GM18909 (cell line): Measurements from ENCODE around the gene CCDC198.

ENCODE experiments used
- ATAC-seq: cut with Tn5 transposase; IDR thresholded peaks from one replicate; pipeline ENCODE4 v1.9.1; 2021; ENCODE audit warnings: mild to moderate bottlenecking; ENCODE audit not compliant: unreplicated experiment, poor library complexity

Gene CCDC198, protein sequence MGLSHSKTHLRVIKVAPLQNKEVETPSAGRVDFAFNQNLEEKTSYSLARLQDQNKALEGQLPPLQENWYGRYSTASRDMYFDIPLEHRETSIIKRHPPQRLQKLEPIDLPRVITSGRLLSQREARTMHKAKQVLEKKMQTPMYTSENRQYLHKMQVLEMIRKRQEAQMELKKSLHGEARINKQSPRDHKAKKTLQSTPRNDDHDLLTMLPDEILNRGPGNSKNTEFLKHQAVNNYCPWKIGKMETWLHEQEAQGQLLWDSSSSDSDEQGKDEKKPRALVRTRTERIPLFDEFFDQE

DNA sequence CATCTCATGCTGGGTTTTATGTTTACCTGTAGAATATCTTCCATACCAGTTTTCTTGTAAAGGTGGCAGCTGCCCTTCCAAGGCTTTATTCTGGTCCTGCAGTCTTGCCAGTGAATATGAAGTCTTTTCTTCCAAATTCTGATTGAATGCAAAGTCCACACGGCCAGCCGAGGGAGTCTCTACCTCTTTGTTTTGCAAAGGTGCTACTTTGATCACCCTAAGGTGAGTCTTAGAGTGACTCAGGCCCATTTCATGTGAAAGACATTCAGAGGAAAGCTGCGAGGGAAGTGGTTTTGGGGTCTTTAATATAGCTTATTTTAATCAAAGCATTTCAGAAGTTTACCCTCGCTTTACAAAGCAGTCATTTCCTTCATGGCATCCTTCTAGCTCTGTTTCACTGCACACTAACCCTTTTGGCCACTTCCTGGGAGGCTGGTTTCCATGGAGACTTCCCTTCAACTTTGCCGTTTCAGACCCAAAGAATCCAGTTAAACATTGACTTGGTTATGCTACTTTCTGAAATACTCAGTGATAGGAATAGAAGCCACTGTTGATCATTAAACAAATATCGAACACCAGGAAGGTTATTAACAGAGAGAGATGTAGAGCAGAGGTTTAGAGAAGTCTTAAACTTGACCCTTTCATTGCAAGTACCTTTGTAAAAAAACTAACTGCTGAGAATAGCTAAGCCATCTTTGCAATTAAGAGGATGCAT lies at the start of gene CCDC198:
CCDC198 (minus strand) TSS at position 391 of the 715 bp plus-strand sequence; CDS start at position 249, 142 bp downstream.
- peak; percentile 86 for ATAC-seq

DNA sequence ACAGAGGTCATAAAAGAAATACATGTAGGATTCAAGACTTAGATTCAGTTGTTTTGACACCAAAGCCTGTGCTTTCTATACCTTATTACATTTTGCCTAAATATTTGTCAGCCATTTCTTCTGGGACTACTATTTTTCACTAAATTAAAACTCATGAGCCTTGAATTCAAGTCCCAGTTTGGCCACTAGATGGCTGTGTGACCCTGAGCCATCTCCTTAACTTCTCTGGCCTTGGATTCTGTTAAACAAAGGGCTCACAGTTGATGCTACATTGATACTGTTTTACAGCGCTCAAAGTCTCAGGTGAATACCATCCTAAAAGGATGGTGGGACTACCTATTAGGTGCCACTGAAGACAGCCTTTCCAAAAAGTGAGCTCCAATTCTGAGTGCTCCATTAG lies 39.6 kb upstream of the CCDC198 start:
- ATAC-seq = peak; percentile 66

DNA sequence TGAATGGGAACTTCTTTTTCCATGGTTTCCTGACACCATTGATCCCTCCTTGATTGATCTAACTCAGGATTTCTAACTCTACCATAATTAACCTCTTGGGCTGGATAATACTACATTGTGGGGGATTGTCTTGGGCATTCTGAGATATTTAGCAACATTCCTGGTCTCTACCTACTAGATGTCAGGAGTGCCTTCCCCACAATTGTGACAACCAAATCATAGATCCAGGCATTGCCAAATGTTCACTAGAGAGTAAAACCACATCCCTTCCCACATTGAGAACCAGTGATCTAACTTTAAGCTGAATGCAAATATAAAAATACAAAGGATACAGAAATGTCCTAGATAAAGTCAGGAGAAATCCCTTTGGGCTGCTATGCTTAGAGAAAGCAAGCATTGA lies 36.9 kb upstream of the CCDC198 start:
- no peak for ATAC-seq

DNA sequence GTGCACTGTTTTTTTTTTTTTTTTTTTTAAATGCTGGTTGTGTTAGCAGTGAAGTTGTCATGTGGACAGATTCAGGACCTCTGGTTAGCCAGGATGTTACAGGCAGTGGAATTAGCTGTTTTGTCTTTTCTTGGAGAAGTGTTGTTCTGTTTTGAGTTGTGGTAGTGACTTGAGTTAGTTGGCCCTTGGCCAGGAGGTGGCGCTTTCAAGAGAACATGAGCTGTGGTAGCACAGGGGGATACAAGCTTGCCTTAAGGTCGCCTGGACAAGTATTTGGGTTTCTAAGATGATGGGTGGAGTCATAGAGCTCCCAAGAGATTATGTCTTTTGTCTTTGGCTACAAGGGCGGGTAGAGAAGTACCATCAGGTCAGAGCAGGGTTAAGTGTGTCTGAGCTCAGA lies 33.3 kb upstream of the CCDC198 start:
- no peak for ATAC-seq

DNA sequence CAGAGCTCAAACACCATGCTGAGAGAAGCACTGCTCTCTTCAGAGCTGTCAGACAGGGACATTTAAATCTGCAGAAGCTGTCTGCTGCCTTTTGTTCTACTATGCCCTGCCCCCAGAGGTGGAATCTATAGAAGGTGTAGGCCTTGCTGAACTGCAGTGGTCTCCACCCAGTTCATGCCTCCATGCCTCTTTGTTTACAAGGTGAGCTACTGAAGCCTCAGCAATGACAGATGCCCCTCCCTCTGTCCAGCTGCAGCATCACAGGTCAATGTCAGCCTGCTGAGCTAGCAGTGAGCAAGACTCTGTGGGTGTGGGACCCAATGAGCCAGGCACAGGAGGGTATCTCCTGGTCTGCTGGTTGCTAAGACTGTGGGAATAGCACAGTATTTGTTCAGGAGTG lies 25.4 kb upstream of the CCDC198 start:
- no peak for ATAC-seq

DNA sequence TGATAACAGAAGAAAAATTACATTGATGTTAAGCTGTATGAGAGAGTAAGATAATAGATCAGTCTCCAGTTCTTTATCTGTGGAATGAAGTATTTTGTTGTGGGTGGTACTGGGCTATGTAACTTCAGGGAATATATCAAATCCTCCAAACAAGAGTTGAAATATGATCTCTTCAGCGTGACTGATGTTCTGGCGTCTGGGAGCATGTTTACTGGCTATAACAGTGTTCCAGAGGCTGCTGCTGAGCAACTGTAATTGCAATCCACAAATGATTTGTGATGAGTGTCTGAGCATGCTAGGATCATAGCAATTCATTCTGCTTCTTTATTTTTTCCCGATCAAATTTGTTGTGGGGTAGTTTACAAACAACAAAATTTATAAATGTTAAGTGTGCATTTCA lies 18.6 kb upstream of the CCDC198 start:
- ATAC-seq = no peak

DNA sequence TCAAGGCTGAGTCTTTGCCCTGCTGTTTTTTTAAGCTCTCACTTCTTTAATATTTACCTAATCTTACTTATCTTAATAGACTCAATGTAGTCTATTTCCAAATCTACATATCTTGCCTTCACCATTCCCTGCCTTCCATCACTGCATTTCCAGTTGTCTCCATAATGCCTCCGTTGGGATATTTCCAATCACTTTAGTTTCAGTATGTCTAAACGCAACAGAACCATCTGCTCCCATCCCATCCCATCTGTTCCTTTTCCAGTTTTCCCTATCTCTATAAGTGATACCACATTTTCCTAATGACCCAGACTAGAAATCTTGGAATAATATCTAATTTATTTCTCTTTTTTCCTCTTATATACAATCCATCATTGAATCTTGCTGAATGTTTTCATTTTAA lies 15.1 kb upstream of the CCDC198 start:
- ATAC-seq = no peak

DNA sequence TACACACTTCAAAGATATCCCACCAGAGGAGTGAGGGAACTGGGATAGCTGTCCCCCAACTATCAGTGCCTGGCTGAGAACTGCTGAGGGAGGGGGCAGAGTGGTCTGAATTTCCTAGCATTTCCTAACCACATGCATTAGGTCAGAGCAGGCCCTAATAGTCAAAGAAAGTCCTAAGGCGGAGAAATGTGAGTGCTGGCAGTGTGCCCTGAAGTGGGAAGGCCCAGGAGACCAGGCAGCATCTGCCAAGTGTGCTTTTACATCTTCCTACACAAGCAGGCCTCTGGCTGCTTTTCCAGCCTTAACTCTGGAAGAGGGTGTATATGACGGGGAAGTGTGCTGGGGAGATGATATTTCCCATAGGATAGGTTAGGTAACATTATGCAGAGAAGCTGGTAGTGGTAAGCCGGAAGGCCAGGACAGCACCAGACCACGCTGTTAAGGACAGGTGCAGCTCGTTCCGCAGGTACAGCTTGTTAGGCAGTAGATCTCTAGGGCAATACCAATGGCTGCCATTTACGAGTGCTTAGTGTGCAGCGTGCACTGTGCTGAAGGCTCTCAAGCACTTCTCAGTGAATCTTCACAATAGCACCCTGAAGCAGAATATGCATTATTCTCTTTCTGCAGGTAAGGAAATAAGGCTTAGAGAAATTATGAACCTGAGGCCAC lies 9.1 kb upstream of the CCDC198 start:
- ATAC-seq = no peak

DNA sequence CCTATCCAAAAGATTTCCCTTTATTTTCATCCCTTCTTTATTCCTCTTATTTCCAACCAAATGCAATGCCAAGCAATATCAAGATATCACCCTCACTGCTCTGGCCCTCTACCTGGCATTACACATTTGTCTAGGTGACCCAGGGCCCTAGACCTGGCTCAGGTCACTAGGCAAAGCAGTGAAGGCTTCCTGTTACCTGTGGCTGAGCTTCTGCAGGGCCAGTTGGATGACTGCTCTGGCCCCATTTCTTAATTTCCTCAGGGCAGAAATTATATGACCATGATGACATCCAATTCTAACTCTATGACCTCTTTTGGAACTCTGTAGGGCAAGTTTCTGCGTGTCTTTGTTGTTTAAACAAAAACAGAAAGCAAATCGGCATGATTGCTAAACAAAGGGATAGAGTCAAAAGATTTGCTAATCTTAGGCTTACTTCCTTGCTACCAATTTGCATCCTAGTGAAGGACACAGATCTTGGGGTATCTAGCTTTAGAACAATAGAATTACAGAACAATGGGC lies 7.4 kb upstream of the CCDC198 start:
- no peak for ATAC-seq

DNA sequence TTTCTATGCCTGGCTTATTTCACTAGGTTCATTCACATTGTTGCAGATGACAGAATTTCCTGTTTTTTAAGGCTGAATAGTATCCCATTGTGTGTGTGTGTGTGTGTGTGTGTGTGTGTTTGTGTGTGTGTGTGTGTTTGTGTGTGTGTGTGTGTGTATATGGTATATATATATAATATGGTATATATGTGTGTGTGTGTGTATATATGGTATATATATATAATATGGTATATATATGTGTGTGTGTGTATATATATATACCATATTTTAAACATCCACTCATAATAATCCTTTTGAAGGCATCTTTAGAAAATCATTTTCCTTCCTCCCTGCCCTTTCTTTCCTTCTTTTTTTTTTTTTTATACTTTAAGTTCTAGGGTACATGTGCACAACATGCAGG lies 5.0 kb upstream of the CCDC198 start:
- no peak for ATAC-seq

DNA sequence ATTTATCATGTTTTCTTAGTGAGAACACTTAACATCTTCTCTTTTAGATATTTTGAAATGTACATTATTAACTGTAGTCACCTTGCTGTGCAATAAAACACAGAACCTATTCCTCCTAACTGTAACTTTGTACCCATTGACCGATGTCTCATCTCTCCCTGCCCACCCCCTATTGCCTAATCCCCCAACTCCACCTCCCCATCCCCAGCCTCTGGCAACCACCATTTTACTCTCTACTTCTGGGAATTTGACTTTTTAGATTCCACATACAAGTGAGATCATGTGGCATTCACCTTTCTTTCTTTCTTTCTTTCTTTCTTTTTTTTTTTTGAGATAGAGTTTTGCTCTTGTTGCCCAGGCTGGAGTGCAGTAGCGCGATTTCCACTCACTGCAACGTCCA lies 4.4 kb upstream of the CCDC198 start:
- no peak for ATAC-seq

DNA sequence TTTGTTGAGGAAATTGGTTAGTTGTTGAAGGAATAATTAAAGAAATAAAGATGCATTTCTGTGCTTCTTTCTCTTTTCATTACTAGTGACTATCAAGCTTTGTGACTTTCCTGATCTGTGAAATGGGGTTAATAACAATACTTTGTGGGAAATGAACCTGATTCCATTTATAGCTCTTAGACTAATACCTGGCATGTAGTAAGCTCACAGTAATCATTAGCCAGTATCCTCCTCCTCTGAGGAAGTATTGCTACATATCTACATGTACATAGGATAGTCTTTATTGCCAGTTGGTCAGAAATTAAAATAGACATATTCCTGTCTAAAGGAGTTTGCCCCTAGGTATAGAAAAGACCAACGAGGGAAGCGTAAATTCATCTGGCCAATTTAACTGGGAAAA lies 1.8 kb upstream of the CCDC198 start:
- ATAC-seq = peak; percentile 42

DNA sequence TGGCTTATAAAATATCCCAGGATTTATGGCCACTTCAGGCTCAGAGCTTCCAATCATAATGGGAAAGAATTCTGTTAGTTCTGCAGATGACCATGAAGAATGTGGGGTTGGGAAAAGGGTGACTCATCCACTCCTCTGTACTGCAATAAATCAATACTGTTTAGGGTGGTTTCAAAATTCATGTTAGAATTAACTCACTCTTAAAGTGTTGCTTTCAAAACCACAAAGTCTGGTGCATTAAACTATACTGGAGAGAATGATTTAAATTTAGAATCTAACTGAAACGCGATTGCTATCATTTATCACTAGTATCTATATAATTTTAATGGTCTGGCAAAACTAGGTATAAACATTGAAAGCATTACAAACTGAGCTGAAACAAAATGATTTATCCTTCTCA lies 798 bp downstream of the CCDC198 start:
- no peak for ATAC-seq

DNA sequence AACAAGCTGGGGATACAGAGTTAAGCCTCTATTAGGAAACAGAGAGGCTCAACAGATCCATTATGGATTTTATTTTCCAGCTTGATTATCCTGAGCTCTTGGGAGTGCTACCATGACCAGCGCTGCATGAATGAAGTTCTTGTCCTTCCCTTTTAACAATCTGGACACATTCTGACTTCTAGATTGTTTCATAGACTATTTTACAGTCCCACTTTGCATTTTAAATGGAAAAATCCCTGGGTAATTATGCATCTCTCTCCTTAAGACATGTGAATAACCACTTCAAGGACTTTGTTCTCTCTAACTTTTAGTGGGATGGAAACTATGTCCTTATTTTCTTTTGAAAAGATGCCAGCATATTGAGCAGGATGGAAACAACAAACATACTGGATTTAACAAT lies 2.0 kb downstream of the CCDC198 start:
- no peak for ATAC-seq

DNA sequence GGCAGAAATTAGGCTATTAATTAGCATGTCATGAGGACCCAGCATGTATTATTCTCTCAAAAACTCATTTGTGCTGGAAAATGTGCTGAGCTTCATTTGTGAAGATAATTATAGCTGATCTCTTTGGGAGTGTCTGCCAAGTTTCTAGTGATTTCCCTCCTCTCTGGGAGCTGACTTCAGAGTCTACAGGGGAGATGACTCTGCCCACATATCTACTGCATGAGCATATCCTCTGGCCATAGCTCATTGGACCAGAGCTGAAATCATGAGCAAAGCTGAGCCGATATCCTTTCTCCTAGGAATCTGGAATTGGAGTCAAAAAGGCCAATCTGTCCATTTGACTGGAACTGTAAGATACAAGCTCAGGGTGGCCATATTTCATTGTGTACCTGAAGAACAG lies 5.9 kb downstream of the CCDC198 start:
- ATAC-seq = no peak

DNA sequence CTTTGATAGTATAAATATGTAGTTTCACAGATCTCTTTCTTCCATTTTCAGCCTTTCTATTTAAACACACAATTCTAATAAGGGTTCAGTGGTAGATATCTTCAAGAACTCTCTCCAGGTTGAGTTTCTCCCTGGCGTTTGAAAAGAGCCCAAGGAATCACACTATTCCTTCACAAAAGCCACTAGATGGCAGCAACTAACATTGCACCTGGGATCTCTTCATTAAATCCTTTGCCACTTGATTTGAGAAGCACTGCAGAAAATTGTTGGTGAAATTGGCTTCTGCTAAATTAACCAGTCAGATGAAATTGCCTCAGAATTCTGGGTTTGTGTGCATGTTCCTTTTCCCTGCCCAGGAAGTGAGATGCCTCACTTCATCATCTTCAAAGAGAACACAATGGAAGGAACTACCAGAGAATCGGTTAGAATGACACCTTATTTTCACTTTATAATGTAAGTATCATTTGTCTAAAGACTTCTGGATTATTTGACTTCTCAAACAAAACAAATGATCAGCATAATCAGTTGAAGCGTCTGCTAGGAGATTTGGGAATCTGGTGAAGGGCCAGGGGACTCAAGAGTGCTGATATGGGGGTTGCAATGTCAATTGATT lies 6.8 kb downstream of the CCDC198 start:
- ATAC-seq = no peak

DNA sequence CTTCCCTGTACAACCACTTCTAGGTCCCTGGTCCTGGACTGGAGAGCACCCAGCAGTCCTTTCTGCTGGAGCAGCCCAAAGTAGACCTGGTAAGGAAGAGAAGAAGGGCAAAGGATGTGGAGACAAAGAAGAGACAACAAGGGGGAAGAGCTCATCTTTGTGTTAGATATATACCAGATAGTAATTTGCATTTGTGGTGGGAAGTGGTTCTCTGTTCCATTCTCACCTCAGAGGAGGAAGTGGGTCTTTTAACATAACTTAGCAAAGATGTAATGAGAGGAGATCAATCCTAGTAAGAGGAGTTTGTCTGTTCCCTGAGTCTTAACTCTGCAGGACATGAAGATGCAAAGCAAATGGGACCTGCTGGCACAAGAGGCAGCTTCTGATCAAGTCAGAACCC lies 8.0 kb downstream of the CCDC198 start:
- peak; percentile 98 for ATAC-seq

DNA sequence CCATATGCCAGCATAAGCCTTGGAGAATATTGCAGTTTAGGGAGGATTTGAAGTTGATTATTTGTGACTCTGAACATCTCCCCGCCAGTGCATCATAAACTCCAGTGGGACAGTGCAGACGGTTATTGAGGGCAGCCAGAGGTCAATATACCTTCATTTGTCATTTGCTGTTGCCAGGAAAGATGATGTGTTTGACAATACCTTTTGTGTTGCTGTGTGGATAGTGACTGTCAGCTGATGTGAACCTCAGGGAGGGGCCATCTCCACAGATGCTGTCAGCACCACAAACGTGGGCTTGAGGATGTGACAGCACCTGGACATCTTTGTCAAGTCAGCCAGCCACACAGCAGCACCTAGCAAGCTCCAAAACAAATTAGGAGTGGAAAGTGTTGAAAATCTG lies 11.5 kb downstream of the CCDC198 start:
- no peak for ATAC-seq

DNA sequence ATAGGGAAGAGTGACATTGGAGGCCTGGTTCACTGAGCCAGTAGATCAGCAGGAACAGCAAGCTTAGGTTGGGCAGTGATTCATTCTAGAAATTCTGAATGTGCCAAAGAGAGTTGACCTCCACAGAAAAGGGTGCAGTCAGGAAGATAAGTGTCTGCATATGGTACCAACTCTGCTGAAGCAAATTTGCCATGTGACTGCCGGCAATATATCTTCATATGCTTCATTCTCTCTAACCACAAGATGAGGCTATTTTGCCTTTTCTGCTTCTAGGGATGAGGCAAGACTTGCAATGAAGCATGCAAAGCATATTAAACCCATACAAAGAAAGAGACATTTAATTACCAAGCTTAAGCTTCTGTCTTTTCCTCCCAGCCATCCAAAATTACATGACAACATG lies 13.6 kb downstream of the CCDC198 start:
- no peak for ATAC-seq

DNA sequence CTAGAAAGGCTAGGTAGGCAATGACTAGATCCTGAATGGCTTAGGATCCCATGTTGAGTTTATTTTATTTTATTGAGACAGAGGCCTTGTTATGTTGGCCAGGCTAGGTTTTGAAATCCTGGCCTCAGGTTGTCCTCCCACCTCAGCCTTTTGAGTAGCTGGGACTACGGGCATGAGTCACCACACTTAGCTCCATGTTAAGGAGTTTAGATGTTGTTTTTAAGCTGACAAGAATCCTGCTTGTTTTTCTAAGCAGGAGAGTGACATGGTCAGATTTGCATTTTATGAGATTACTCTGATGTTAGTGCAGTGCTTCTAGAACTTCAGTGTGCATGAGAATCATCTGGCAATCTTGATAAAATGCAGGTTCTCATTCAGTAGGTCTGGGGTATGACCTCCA lies 14.5 kb downstream of the CCDC198 start:
- no peak for ATAC-seq

DNA sequence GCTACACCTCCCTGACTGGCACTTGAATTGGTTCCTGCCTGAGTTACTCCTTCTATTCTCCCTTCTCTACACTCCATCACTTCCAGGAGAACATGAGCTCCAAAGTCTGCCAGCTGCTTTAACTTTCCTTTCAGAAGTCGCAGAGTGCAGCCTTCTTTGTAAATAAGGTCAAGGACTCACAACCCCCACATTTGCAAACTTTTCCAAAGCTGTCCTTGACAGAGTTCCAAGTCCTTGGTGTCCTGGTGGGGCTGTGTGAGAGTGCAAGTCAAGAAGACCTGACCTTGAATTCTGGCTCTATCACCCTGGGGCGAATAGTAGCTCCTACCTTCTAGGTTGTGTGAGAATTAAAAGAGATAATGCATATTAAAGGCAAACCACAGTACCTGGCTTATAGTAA lies 15.6 kb downstream of the CCDC198 start:
- ATAC-seq = no peak
